Measurements from ENCODE around the gene DPF3. TPM values are rescaled to one million over a fixed set of nuclear protein-coding genes. Genes with fewer than 3 reads are reported as not detected.

Gene DPF3
- total RNA-seq, 2 experiments from 2014 or later: 10.3 to 10.7 TPM

DNA sequence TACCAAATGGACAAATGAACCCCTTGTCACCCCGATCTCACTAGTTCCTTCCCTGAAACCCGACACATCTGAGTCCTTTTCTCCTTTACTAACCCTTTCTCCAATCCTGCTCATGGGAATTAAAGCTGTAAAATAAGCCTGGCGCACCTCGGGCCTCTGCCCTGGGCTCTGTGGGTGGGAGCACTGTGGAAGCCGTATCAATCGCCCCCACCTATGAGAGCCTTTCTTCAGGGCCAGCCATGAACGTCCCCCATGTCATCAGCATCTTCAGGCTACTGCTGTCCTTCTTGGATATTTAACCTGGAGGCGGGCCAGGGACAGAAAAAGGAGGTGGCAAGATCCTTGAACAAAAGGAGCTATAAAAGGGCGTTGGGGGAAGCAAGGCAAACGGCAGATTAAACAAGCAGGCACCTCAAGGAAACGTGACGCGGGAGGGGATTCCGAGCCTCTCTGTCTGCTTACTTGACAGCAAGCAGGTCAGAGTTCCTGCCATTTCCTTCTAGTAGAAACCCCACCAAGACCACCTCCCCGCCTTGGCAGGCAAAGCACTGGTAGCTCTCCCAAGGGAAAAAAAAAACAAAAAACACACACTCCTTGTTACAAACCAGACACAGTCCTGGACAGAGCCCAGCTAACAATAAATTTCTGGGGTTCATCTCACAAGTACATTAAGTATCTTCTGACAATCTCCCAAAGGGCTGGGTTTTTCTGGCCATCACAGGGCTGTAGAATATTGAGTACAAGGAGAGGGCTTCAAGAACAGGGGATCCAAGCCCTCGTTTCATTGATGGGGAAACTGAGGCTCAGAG, 62.9 kb downstream of the DPF3 start:
- no peak for DNase-seq
- Mint-ChIP-seq H3K9me3 (ENCODE audit: insufficient read depth) (no peaks in the 10 kb centered on the region), H3K27me3 (ENCODE audit: low read depth) (peaks cover 32% of the 10 kb centered on the region), H3K4me3 (no peak overlapping the region), H3K4me1 (ENCODE audit: low read depth) (no peaks in the 10 kb centered on the region), H3K27ac (no peak overlapping the region), H3K36me3 (ENCODE audit: low read depth) (no peaks in the 10 kb centered on the region)
- ATAC-seq: no peak
- POLR2A ChIA-PET: no interaction called here
- CTCF ChIA-PET: no interaction called here

DNA sequence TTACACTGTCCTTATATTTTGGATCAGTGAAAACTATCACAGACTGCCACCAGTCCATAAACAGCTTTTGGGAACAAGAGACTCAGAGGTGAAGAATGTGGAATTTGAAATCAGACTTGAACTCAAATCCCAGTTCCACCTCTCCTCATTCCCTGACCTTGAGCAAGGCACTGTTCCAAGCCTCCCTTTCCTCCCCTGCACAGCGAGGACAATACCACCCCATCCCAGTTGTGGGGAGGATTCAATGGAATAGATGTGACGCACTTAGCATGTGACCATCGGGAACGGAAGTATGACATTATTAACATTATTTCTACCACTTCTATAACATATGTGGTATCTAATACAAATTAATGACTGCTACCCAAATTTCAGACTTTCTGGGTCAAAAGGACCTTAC, 63.5 kb downstream of the DPF3 start:
- Mint-ChIP-seq H3K9me3 (ENCODE audit: insufficient read depth) (no peaks in the 10 kb centered on the region), H3K4me1 (ENCODE audit: low read depth) (no peaks in the 10 kb centered on the region), H3K4me3 (no peak overlapping the region), H3K27me3 (ENCODE audit: low read depth) (peaks cover 36% of the 10 kb centered on the region), H3K36me3 (ENCODE audit: low read depth) (no peaks in the 10 kb centered on the region), H3K27ac (no peak overlapping the region)
- ChIA-PET CTCF (no interaction called here), POLR2A (no interaction called here)
- no peak for DNase-seq
- ATAC-seq: no peak

- Mint-ChIP-seq H3K4me1 (ENCODE audit: low read depth) (no peaks in the 10 kb centered on the region), H3K36me3 (ENCODE audit: low read depth) (no peaks in the 10 kb centered on the region), H3K9me3 (ENCODE audit: insufficient read depth) (no peaks in the 10 kb centered on the region), H3K4me3 (no peak overlapping the region), H3K27ac (no peak overlapping the region), H3K27me3 (ENCODE audit: low read depth) (peaks cover 42% of the 10 kb centered on the region)
- DNase-seq (no peak), ATAC-seq (no peak)
- POLR2A ChIA-PET: no interaction called here
- CTCF ChIA-PET: no interaction called here
Measured at GRCh38 chr14:72828604-72829003, 65.3 kb downstream of the DPF3 start.

GRCh38 chr14:72826039-72826438, 67.9 kb downstream of the DPF3 start:
- DNase-seq (no peak), ATAC-seq (no peak)
- CTCF ChIA-PET: no interaction called here
- Mint-ChIP-seq H3K9me3 (ENCODE audit: insufficient read depth) (no peaks in the 10 kb centered on the region), H3K27ac (no peak overlapping the region), H3K36me3 (ENCODE audit: low read depth) (no peaks in the 10 kb centered on the region), H3K4me1 (ENCODE audit: low read depth) (peaks cover 10% of the 10 kb centered on the region), H3K4me3 (no peak overlapping the region), H3K27me3 (ENCODE audit: low read depth) (peaks cover 29% of the 10 kb centered on the region)
- POLR2A ChIA-PET: no interaction called here

- ATAC-seq (no peak), DNase-seq (no peak)
- POLR2A ChIA-PET: no interaction called here
- Mint-ChIP-seq H3K27ac (no peak overlapping the region), H3K4me3 (no peak overlapping the region), H3K4me1 (ENCODE audit: low read depth) (peaks cover 10% of the 10 kb centered on the region), H3K9me3 (ENCODE audit: insufficient read depth) (no peaks in the 10 kb centered on the region), H3K36me3 (ENCODE audit: low read depth) (no peaks in the 10 kb centered on the region), H3K27me3 (ENCODE audit: low read depth) (peaks cover 23% of the 10 kb centered on the region)
- CTCF ChIA-PET: no interaction called here
Measured at GRCh38 chr14:72825486-72825885, 68.4 kb downstream of the DPF3 start.

DNA sequence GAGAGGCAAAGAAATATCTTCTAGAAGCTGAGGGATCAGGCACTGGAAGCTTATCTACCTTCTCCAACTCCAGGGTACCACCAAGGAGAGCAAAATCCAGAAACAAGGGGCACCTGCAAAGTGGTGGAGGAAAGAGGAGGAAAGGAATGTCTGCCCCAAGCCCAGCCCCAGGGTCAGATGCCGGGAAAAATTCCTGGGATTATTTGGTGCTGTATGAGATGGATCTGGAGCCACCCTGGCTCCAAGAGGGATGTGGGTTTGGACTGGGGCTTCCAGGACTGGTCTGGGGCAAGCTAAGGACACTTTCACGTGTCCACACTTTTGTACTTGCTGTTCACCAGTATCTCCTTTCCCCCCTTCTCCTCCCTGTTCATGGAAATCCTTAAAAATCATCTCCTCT, 69.8 kb downstream of the DPF3 start:
- peaks cover 10% of the 10 kb centered on the region for H3K4me1 Mint-ChIP-seq (ENCODE audit: low read depth)
- ChIA-PET CTCF (no interaction called here), POLR2A (no interaction called here)
- no peak overlapping the region for H3K27ac Mint-ChIP-seq
- H3K27me3 Mint-ChIP-seq (ENCODE audit: low read depth): peaks cover 22% of the 10 kb centered on the region
- DNase-seq: no peak
- H3K36me3 Mint-ChIP-seq (ENCODE audit: low read depth): peaks cover 2% of the 10 kb centered on the region
- no peak for ATAC-seq
- peaks cover 9% of the 10 kb centered on the region for H3K9me3 Mint-ChIP-seq (ENCODE audit: insufficient read depth)
- H3K4me3 Mint-ChIP-seq: no peak overlapping the region

GRCh38 chr14:72822946-72823611, 70.8 kb downstream of the DPF3 start:
- peaks cover 17% of the 10 kb centered on the region for H3K9me3 Mint-ChIP-seq (ENCODE audit: insufficient read depth)
- H3K27ac Mint-ChIP-seq: no peak overlapping the region
- H3K4me3 Mint-ChIP-seq: no peak overlapping the region
- H3K4me1 Mint-ChIP-seq (ENCODE audit: low read depth): peaks cover 10% of the 10 kb centered on the region
- no peak for ATAC-seq
- ChIA-PET CTCF (no interaction called here), POLR2A (no interaction called here)
- H3K36me3 Mint-ChIP-seq (ENCODE audit: low read depth): peaks cover 6% of the 10 kb centered on the region
- no peak for DNase-seq
- peaks cover 18% of the 10 kb centered on the region for H3K27me3 Mint-ChIP-seq (ENCODE audit: low read depth)

DNA sequence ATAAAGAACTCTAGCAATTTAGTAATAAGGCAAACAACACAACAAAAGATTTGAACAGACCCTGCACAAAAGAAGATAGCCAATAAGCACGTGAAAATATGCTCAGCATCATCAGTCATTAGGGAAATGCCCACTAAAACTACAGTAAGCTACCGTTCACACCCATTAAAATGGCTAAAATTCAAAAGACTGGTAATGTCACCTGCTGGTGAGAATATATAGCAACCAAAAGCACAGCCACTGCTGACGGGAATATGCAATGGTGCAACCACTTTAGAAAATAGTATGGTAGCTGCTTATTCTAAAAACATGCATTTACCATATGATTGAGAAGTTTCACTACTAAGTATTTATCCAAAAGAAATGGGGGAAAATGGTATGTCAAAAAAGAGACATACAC, 74.9 kb downstream of the DPF3 start:
- H3K9me3 Mint-ChIP-seq (ENCODE audit: insufficient read depth): peaks cover 17% of the 10 kb centered on the region
- peaks cover 6% of the 10 kb centered on the region for H3K36me3 Mint-ChIP-seq (ENCODE audit: low read depth)
- ATAC-seq: no peak
- H3K27ac Mint-ChIP-seq: no peak overlapping the region
- DNase-seq: no peak
- H3K27me3 Mint-ChIP-seq (ENCODE audit: low read depth): peaks cover 8% of the 10 kb centered on the region
- POLR2A ChIA-PET: no interaction called here
- H3K4me3 Mint-ChIP-seq: no peak overlapping the region
- peaks cover 10% of the 10 kb centered on the region for H3K4me1 Mint-ChIP-seq (ENCODE audit: low read depth)
- CTCF ChIA-PET: interaction anchor here (1.4 kb wide), 1 partner anchor 85 kb away, joined by 4 read pairs; no protein-coding TSS in a partner anchor

DNA sequence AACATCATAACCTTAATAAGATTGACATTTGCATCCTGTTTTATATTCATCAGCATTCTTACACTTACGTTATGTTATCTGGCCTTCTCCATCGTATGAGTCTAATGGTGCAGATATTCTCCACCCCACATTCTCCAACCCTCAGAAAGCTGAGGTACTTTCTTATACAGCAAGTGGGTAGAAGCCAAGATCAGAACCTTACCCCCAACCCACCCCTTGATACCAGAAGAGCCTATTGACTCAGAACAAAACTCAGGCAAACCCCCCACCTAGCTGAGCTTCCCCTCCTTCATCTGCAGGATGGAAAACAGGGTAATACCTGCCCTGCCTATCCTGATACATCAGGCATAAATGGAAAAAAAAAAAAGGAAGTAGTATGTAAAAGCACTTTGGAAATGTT, 77.6 kb downstream of the DPF3 start:
- Mint-ChIP-seq H3K4me1 (ENCODE audit: low read depth) (no peaks in the 10 kb centered on the region), H3K27me3 (ENCODE audit: low read depth) (peaks cover 2% of the 10 kb centered on the region), H3K36me3 (ENCODE audit: low read depth) (peaks cover 6% of the 10 kb centered on the region), H3K9me3 (ENCODE audit: insufficient read depth) (peaks cover 17% of the 10 kb centered on the region), H3K27ac (no peak overlapping the region), H3K4me3 (no peak overlapping the region)
- ATAC-seq: no peak
- no peak for DNase-seq
- POLR2A ChIA-PET: no interaction called here
- CTCF ChIA-PET: interaction anchor here (1.4 to 1.9 kb wide), 2 partner anchors 88 to 300 kb away, joined by 3 to 5 read pairs; no protein-coding TSS in a partner anchor

DNA sequence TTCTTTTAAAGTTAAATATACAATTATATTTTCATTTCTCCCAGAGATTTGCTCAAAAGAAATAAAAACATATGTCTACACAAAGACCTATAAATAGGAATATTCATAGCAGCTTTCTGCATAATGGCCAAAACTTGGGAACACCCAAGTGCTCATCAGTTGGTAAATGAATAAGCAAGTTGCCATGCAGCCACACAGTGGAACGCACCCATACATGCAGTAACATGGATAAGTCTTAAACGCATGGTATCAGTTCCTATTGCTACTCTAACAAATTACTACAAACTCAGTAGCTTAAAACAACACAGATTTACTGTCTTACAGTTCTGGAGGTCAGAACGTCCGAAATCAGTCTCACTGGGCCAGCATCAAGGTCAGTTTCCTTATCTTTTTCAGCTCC, 78.5 kb downstream of the DPF3 start:
- Mint-ChIP-seq H3K9me3 (ENCODE audit: insufficient read depth) (peaks cover 17% of the 10 kb centered on the region), H3K4me3 (no peak overlapping the region), H3K27ac (no peak overlapping the region), H3K36me3 (ENCODE audit: low read depth) (peaks cover 6% of the 10 kb centered on the region), H3K27me3 (ENCODE audit: low read depth) (peaks cover 2% of the 10 kb centered on the region), H3K4me1 (ENCODE audit: low read depth) (peaks cover 5% of the 10 kb centered on the region)
- POLR2A ChIA-PET: interaction anchor here (0.6 kb wide), 1 partner anchor 263 kb away, joined by 4 read pairs; no protein-coding TSS in a partner anchor
- CTCF ChIA-PET: interaction anchor here (1.4 to 1.9 kb wide), 2 partner anchors 89 to 299 kb away, joined by 3 to 5 read pairs; no protein-coding TSS in a partner anchor
- no peak for DNase-seq
- no peak for ATAC-seq

GRCh38 chr14:72812292-72812851, 81.5 kb downstream of the DPF3 start:
- DNase-seq (no peak), ATAC-seq (no peak)
- H3K4me3 Mint-ChIP-seq: no peak overlapping the region
- H3K27ac Mint-ChIP-seq: no peak overlapping the region
- CTCF ChIA-PET: no interaction called here
- POLR2A ChIA-PET: no interaction called here
- peaks cover 4% of the 10 kb centered on the region for H3K27me3 Mint-ChIP-seq (ENCODE audit: low read depth)
- no peaks in the 10 kb centered on the region for H3K9me3 Mint-ChIP-seq (ENCODE audit: insufficient read depth)
- no peaks in the 10 kb centered on the region for H3K36me3 Mint-ChIP-seq (ENCODE audit: low read depth)
- H3K4me1 Mint-ChIP-seq (ENCODE audit: low read depth): peaks cover 21% of the 10 kb centered on the region

GRCh38 chr14:72810201-72810600, 83.7 kb downstream of the DPF3 start:
- Mint-ChIP-seq H3K9me3 (ENCODE audit: insufficient read depth) (no peaks in the 10 kb centered on the region), H3K27ac (peak overlapping the region; percentile 80), H3K4me3 (no peak overlapping the region), H3K36me3 (ENCODE audit: low read depth) (no peaks in the 10 kb centered on the region), H3K27me3 (ENCODE audit: low read depth) (peaks cover 4% of the 10 kb centered on the region), H3K4me1 (ENCODE audit: low read depth) (peaks cover 21% of the 10 kb centered on the region)
- CTCF ChIA-PET: no interaction called here
- ATAC-seq (peak; percentile 94), DNase-seq (peak; percentile 65)
- POLR2A ChIA-PET: no interaction called here

All from activated CD8-positive, alpha-beta T cell treated with anti-CD3 and anti-CD28 coated beads, Interleukin-2, amount 10 ng/mL, durations not matched to agents 7 days and 5 days (primary cell).